Karpas-422 (cell line): ENCODE results near the gene TMEM40. TPM values are rescaled to one million over a fixed set of nuclear protein-coding genes. Genes with fewer than 3 reads are reported as not detected.

Experiments used
- DNase-seq: peaks from one replicate; pipeline ENCODE4 v3.0.0-alpha.2; 2015
- H2AFZ ChIP-seq: fragments of 200-600 bp; sonication (generic); 2 replicates; pipeline ENCODE4 v1.6.1; 2014; ENCODE audit warnings: antibody characterized with exemption, low read length, mixed read lengths
- H3K27ac ChIP-seq: fragments of 200-600 bp; sonication (generic); 2 replicates; pipeline ENCODE4 v1.5.1; 2014; ENCODE audit warnings: mild to moderate bottlenecking, low read length, moderate library complexity
- H3K27me3 ChIP-seq: fragments of 200-600 bp; sonication (generic); 2 replicates; pipeline ENCODE4 v1.6.1; 2014; ENCODE audit warnings: low read length, mixed read lengths
- H3K36me3 ChIP-seq: fragments of 200-600 bp; sonication (generic); 2 replicates; pipeline ENCODE4 v1.6.1; 2014; ENCODE audit warnings: low read length, mixed read lengths; ENCODE audit not compliant: insufficient read depth
- H3K4me1 ChIP-seq: fragments of 200-600 bp; sonication (generic); 2 replicates; pipeline ENCODE4 v1.6.1; 2014; ENCODE audit warnings: mild to moderate bottlenecking, low read length, mixed read lengths
- H3K4me2 ChIP-seq: fragments of 200-600 bp; sonication (generic); 2 replicates; pipeline ENCODE4 v1.6.1; 2014; ENCODE audit warnings: low read length, low read depth, mild to moderate bottlenecking; ENCODE audit not compliant: poor library complexity, severe bottlenecking
- H3K4me3 ChIP-seq: fragments of 200-600 bp; sonication (generic); 2 replicates; pipeline ENCODE4 v1.5.1; 2014; ENCODE audit warnings: mild to moderate bottlenecking, antibody characterized with exemption, low read length, mixed read lengths
- H3K79me2 ChIP-seq: fragments of 200-600 bp; sonication (generic); 2 replicates; pipeline ENCODE4 v1.6.1; 2014; ENCODE audit warnings: mild to moderate bottlenecking, low read length, mixed read lengths
- H3K9ac ChIP-seq: fragments of 200-600 bp; sonication (generic); 2 replicates; pipeline ENCODE4 v1.6.0; 2014; ENCODE audit warnings: low read length
- H3K9me2 ChIP-seq: fragments of 200-600 bp; sonication (generic), shearing (Covaris generic); replicated peaks from 2 replicates; pipeline ENCODE4 v1.6.0; 2014; ENCODE audit warnings: mild to moderate bottlenecking, low read length, moderate library complexity; ENCODE audit not compliant: insufficient read depth
- H3K9me3 ChIP-seq: fragments of 300-700, 200-600 bp; sonication (generic); 2 replicates; pipeline ENCODE4 v1.6.1; 2014; ENCODE audit warnings: low read length, mixed read lengths
- H4K20me1 ChIP-seq: fragments of 200-600 bp; sonication (generic); 2 replicates; pipeline ENCODE4 v1.6.1; 2014; ENCODE audit warnings: mild to moderate bottlenecking, antibody characterized with exemption, low read length, low read depth; ENCODE audit not compliant: insufficient read depth
- total RNA-seq: library from RNA; depleted of rRNA; stranded (reverse); fragments of >200 nt; shearing (Covaris generic); gene quantifications from 2 replicates; pipeline ENCODE4 v1.2.3, GENCODE V29; 2014; ENCODE audit warnings: low replicate concordance

TMEM40 gene
- total RNA-seq, 1 experiment from 2014 or later: 0.26 TPM

DNA sequence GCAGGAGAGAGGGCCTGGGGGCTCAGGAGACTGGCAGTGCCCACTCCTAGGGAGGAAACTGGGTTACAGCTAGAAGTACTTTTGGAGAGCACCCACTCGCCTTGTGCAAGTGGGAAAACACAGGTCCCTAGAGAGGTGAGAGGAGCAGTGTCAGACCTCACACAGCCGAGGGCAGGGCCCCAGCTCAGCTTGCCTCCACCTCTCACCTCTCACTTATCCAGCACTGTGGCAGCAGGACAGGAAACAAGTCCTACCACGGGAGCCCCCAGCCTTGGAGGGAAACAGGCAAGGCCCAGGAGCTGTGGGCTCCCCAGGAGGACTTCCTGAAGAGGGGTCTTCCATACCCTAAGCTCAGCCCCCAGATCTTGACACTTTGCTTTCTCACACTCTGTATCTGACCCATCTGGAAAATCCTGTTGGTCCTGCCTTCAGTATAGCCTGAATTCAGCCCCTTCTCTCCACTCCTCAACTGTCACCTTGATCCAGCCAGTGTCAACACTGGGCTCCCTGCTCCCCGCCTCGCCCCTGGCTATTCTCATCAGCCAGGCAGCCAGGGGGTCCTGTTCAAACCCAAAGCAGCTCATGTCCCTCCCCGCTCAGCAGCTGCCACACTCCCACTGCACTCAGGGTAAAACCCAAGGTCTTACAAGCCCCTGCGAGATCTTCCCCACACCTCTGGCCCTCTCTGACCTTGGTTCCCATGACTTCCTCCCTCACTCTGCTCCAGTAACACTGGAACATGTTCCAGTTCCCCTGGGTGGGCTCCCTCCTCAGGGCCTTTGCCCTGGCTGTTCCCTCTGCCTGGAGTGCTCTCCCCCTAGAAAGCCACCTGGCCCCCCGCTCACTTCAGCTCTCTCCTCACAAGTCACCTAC is 870 bp upstream of the TMEM40 start:
- Histone ChIP-seq H3K27me3 (no peaks in the 10 kb centered on the region), H3K79me2 (no peaks in the 10 kb centered on the region), H3K27ac (no peak overlapping the region), H3K4me2 (no peak overlapping the region), H2AFZ (no peak overlapping the region), H3K36me3 (no peaks in the 10 kb centered on the region), H3K4me1 (peaks cover 56% of the 10 kb centered on the region), H3K9me3 (no peaks in the 10 kb centered on the region), H3K9me2 (no peaks in the 10 kb centered on the region), H3K9ac (peak overlapping the region; percentile 29), H3K4me3 (no peak overlapping the region), H4K20me1 (no peaks in the 10 kb centered on the region)
- peak; percentile 44 for DNase-seq

DNA sequence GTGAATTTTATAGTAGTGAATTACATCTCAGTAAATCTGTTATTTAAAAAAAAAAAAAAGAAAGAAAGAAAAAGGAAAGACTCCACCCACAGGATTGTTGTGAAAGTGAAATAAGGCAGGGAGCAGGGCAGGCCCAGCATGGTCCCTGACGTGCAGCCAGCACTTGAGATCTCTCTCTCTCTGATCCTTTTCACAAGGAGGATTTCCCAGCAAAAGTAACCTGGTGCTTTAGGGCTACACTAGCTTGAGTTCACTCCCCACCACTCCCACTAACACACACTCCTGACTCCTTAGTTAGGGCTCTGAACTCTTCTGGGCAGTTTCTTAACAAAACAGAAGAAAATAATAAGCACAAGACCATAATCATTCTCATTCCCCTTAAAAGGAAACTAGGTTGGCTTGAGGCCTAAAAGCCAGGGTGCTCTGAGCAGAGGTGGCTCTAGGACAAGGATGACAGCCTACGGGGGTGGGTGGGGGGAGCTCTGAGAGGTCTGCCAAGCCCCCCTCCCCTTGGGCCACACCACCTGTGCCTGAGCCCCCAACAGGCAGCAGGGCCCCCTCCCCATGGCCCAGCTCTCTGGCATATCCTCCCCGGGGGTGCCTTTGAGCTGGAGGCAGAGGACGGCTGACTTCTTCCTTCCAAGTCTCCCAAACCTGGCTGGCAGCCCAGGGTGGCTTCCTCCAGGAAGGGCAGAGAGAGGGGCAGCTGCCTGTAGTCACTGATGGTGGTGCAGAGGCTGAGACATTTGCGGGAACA is 856 bp downstream of the TMEM40 start:
- DNase-seq: no peak
- H4K20me1 ChIP-seq: no peaks in the 10 kb centered on the region
- H3K9me2 ChIP-seq: no peaks in the 10 kb centered on the region
- H3K27me3 ChIP-seq: no peaks in the 10 kb centered on the region
- no peaks in the 10 kb centered on the region for H3K79me2 ChIP-seq
- no peak overlapping the region for H3K4me3 ChIP-seq
- no peaks in the 10 kb centered on the region for H3K9me3 ChIP-seq
- peak overlapping the region; percentile 67; the same call in 1 of the 2 replicates for H2AFZ ChIP-seq
- H3K9ac ChIP-seq: peak overlapping the region; percentile 29
- H3K36me3 ChIP-seq: no peaks in the 10 kb centered on the region
- H3K4me1 ChIP-seq: peaks cover 52% of the 10 kb centered on the region
- no peak overlapping the region for H3K4me2 ChIP-seq
- peak overlapping the region; percentile 29; the same call in 1 of the 2 replicates for H3K27ac ChIP-seq

DNA sequence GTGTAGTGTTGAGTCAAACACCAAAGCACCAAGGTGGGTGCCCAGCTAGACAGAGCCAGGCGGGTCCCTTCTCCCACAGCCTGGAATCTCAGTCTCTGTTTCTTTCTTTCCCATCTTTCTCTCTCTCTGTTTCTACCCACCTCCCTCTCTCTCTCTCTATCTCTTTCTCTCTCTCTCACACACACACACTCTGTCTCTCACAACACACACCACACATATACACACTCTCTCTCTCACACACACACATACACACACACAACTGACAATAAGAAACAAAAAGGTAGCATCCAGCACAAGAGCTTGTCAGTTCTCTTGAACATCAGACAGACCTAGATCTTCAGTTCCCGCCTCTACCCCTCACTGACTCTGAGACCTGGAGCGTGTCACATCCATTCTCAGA is 2.4 kb downstream of the TMEM40 start:
- Histone ChIP-seq H3K36me3 (no peaks in the 10 kb centered on the region), H2AFZ (no peak overlapping the region), H3K9me2 (no peaks in the 10 kb centered on the region), H3K9me3 (no peaks in the 10 kb centered on the region), H3K4me1 (peaks cover 56% of the 10 kb centered on the region), H3K9ac (no peak overlapping the region), H3K27me3 (no peaks in the 10 kb centered on the region), H3K4me2 (no peak overlapping the region), H4K20me1 (no peaks in the 10 kb centered on the region), H3K4me3 (no peak overlapping the region), H3K79me2 (no peaks in the 10 kb centered on the region), H3K27ac (no peak overlapping the region)
- no peak for DNase-seq

DNA sequence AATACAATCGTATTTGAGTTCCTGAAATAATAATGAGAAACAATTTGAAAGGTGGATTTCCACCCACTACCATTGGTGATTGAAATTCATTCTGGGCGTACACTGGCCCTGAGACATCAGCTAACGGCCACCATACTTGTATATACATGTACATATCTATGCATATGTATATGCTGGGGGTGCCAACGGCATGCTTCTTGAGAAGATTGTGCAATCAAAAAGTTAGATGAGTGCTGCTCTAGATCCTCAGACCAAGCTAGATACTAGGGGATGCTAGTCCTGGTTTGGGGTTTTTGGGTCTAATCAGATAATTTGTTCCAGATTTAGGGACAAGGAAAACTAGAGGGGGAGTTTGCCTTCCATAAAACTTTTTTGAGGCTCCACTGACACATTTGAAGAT is 2.9 kb downstream of the TMEM40 start:
- H3K4me1 ChIP-seq: peaks cover 61% of the 10 kb centered on the region
- no peaks in the 10 kb centered on the region for H3K36me3 ChIP-seq
- no peaks in the 10 kb centered on the region for H3K79me2 ChIP-seq
- H3K9me2 ChIP-seq: no peaks in the 10 kb centered on the region
- no peak overlapping the region for H2AFZ ChIP-seq
- DNase-seq: no peak
- no peaks in the 10 kb centered on the region for H4K20me1 ChIP-seq
- H3K27me3 ChIP-seq: no peaks in the 10 kb centered on the region
- H3K9me3 ChIP-seq: no peaks in the 10 kb centered on the region
- no peak overlapping the region for H3K9ac ChIP-seq
- H3K4me3 ChIP-seq: no peak overlapping the region
- no peak overlapping the region for H3K4me2 ChIP-seq
- no peak overlapping the region for H3K27ac ChIP-seq

DNA sequence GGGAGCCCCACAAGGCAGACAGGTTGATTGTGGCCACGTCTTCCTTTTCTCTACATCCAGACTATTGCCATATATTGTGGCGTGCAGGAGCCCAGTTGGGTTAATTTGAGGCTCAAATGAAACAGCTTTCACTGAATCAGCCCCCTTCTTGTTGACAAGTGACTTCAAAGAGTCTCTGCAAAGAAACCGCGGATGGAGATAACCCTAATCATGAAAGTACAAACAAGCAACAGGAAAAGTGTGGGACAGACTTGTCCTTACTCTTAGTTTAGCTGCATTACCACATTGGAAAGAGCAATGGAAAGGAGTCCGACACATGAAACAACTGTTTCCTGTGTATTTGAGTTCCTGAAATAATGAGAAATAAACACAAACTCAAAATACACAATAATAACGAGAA is 3.3 kb downstream of the TMEM40 start:
- Histone ChIP-seq H3K27ac (no peak overlapping the region), H3K79me2 (no peaks in the 10 kb centered on the region), H3K4me1 (peaks cover 62% of the 10 kb centered on the region), H4K20me1 (no peaks in the 10 kb centered on the region), H3K9me2 (no peaks in the 10 kb centered on the region), H3K4me3 (no peak overlapping the region), H3K4me2 (no peak overlapping the region), H3K36me3 (no peaks in the 10 kb centered on the region), H2AFZ (no peak overlapping the region), H3K9ac (no peak overlapping the region), H3K27me3 (no peaks in the 10 kb centered on the region), H3K9me3 (no peaks in the 10 kb centered on the region)
- no peak for DNase-seq

- Histone ChIP-seq H3K4me2 (no peak overlapping the region), H4K20me1 (no peaks in the 10 kb centered on the region), H3K36me3 (no peaks in the 10 kb centered on the region), H3K9ac (no peak overlapping the region), H3K9me2 (no peaks in the 10 kb centered on the region), H3K9me3 (no peaks in the 10 kb centered on the region), H3K4me3 (no peak overlapping the region), H3K4me1 (peaks cover 62% of the 10 kb centered on the region), H3K27ac (no peak overlapping the region), H3K27me3 (no peaks in the 10 kb centered on the region), H3K79me2 (no peaks in the 10 kb centered on the region), H2AFZ (no peak overlapping the region)
- DNase-seq: no peak
These were observed 4.7 kb downstream of the TMEM40 start for GRCh38 chr3:12754313-12754712.

- no peak for DNase-seq
- no peak overlapping the region for H3K9ac ChIP-seq
- H3K4me3 ChIP-seq: no peak overlapping the region
- no peaks in the 10 kb centered on the region for H4K20me1 ChIP-seq
- H2AFZ ChIP-seq: no peak overlapping the region
- no peaks in the 10 kb centered on the region for H3K27me3 ChIP-seq
- H3K79me2 ChIP-seq: no peaks in the 10 kb centered on the region
- no peaks in the 10 kb centered on the region for H3K9me2 ChIP-seq
- no peak overlapping the region for H3K4me2 ChIP-seq
- H3K4me1 ChIP-seq: peaks cover 62% of the 10 kb centered on the region
- no peak overlapping the region for H3K27ac ChIP-seq
- no peaks in the 10 kb centered on the region for H3K9me3 ChIP-seq
- H3K36me3 ChIP-seq: no peaks in the 10 kb centered on the region
These were observed 5.6 kb downstream of the TMEM40 start for GRCh38 chr3:12753275-12754028.

- no peaks in the 10 kb centered on the region for H4K20me1 ChIP-seq
- H3K27me3 ChIP-seq: no peaks in the 10 kb centered on the region
- no peaks in the 10 kb centered on the region for H3K79me2 ChIP-seq
- no peaks in the 10 kb centered on the region for H3K9me3 ChIP-seq
- H3K9me2 ChIP-seq: no peaks in the 10 kb centered on the region
- H3K4me1 ChIP-seq: peaks cover 62% of the 10 kb centered on the region
- no peaks in the 10 kb centered on the region for H3K36me3 ChIP-seq
- H3K4me3 ChIP-seq: no peak overlapping the region
- H3K4me2 ChIP-seq: peak overlapping the region; percentile 44
- no peak overlapping the region for H2AFZ ChIP-seq
- no peak overlapping the region for H3K27ac ChIP-seq
- no peak overlapping the region for H3K9ac ChIP-seq
- peak; percentile 69 for DNase-seq
These were observed 6.2 kb downstream of the TMEM40 start for GRCh38 chr3:12752809-12753208.
